ENCODE data around the gene CSPG4.
"Not testable (repeated sequence)": the region's sequence is repeated elsewhere in the genome, so short reads cannot be mapped to it uniquely, and the experiment has no call there.

Gene CSPG4

GRCh38 chr15:75687486-75688277 is 25.0 kb downstream of the CSPG4 start:
- no peak for DNase-seq

DNA sequence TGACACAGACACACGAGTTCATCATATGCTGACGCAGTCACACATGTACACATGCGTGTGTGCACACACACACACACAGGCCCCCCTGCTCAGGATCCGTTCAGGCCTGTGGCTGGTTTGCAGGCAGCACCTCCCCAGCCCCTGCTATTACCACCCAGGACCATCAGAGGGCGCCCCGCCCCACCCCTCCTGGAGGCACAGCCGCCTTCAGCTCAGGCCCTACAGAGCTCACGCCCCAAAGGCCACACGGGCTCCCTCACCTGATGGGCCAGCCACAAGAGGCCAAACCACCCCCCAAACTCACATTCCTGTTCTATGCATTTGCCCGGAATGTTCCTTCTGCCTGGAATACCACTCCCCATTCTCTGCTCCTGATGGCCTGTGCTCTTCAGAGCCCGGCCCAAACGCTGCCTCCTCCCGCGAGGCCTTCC is 26.4 kb downstream of the CSPG4 start:
- DNase-seq: peak; percentile 78

GRCh38 chr15:75685195-75685594 is 27.5 kb downstream of the CSPG4 start:
- no peak for DNase-seq

GRCh38 chr15:75684648-75685047 is 28.0 kb downstream of the CSPG4 start:
- DNase-seq: no peak

GRCh38 chr15:75683646-75684312 is 28.9 kb downstream of the CSPG4 start:
- DNase-seq: peak; percentile 73

- DNase-seq: no peak
Measured at GRCh38 chr15:75682181-75683135, 30.2 kb downstream of the CSPG4 start.

- DNase-seq: no peak
Measured at GRCh38 chr15:75680007-75680789, 32.5 kb downstream of the CSPG4 start.

DNA sequence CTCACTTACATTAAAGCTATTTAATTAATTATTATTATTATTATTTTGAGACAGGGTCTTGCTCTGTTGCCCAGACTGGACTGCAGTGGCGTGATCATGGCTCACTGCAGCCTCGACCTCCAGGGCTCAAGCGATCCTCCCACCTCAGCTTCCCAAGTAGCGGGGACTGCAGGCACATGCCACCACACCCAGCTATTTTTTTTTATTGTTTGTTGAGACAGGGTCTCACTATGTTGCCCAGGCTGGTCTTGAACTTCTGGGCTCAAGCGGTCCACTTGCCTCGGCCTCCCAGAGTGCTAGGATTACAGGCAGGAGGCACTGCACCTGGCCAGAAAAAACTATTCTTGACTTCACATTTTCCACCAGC is 34.3 kb downstream of the CSPG4 start:
- not testable (repeated sequence) for DNase-seq

GRCh38 chr15:75677465-75678323 is 35.0 kb downstream of the CSPG4 start:
- no peak for DNase-seq

GRCh38 chr15:75676688-75677464 is 35.8 kb downstream of the CSPG4 start:
- DNase-seq: no peak

GRCh38 chr15:75675579-75676404 is 36.9 kb downstream of the CSPG4 start:
- DNase-seq: no peak

DNA sequence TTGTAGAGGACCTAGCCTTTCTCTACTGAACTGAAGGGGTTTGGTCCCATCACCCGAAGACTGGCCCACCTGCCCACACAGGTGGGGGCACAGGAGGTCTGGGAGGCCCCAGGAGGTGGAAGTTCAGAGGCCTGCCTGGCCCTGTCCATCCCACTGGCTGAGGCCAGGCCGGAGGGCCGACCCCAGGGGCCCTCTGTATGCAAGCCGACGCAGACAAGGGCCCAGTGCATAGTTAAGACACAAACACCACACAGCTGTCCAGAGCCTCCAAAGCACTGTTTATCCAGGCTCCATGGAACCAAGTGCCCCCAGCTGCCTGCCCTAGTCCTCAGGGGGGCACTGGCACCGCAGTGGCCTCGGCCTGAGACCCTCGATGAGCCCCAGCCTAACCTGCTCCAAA is 38.3 kb downstream of the CSPG4 start:
- no peak for DNase-seq

- DNase-seq: no peak
Measured at GRCh38 chr15:75673426-75674235, 39.0 kb downstream of the CSPG4 start.

- DNase-seq: no peak
Measured at GRCh38 chr15:75672646-75673425, 39.8 kb downstream of the CSPG4 start.

- no peak for DNase-seq
Measured at GRCh38 chr15:75671730-75672602, 40.7 kb downstream of the CSPG4 start.

DNA sequence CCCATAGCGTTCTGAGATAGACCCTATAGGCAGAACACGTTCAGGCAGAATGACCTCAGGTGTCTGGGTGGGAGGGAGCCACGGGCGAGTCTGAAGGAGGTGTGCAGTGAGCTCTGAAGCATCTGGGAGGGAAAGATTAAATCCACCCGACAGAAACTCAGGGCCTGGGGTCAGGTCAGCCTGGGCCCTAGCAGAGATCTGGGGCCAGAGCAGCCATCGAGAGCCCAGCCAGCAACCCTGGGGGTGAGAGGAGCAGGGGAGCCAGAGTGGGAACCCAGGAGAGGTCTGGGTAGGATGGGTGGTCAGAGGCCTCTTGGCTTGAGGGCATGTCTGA is 42.8 kb downstream of the CSPG4 start:
- DNase-seq: no peak
